Liver (tissue), 9 donors: ENCODE data around the gene ALDH1L1. TPM values are rescaled to one million over a fixed set of nuclear protein-coding genes. Genes with fewer than 3 reads are reported as not detected.

Source experiments
- DNase-seq: peaks from one replicate; pipeline ENCODE4 v3.0.0-alpha.2; 2017; ENCODE audit warnings: low spot score
- H3K27ac ChIP-seq, 2 donors: one replicate each; pipeline ENCODE4 v1.7.0; 2013; ENCODE audit warnings: inconsistent platforms in 2 of 2, low read length in 2 of 2, control low read depth in 1 of 2, low read depth in 1 of 2, mild to moderate bottlenecking in 1 of 2
- H3K27me3 ChIP-seq, 4 donors: one replicate each; pipeline versions ENCODE4 v1.6.1 to v1.7.0; 2013; ENCODE audit warnings: low read length in 3 of 4, inconsistent platforms in 1 of 4, mild to moderate bottlenecking in 1 of 4, moderate library complexity in 1 of 4; ENCODE audit not compliant: control insufficient read depth in 4 of 4, insufficient read depth in 4 of 4
- H3K36me3 ChIP-seq, 4 donors: one replicate each; pipeline versions ENCODE4 v1.6.1 to v1.7.0; 2013; ENCODE audit warnings: low read length in 3 of 4, mild to moderate bottlenecking in 3 of 4, low read depth in 1 of 4, moderate library complexity in 1 of 4; ENCODE audit not compliant: control insufficient read depth in 4 of 4, insufficient read depth in 3 of 4
- H3K4me1 ChIP-seq, 4 donors: one replicate each; pipeline versions ENCODE4 v1.6.1 to v1.7.0; 2013; ENCODE audit warnings: low read length in 3 of 4, mild to moderate bottlenecking in 3 of 4, moderate library complexity in 1 of 4; ENCODE audit not compliant: control insufficient read depth in 4 of 4, insufficient read depth in 4 of 4
- H3K4me3 ChIP-seq, 3 donors: one replicate each; pipeline versions ENCODE4 v1.6.1 to v1.7.0; 2013; ENCODE audit warnings: low read length in 3 of 3, control low read depth in 1 of 3, low read depth in 1 of 3, mild to moderate bottlenecking in 1 of 3
- H3K9ac ChIP-seq, 2 donors: one replicate each; pipeline ENCODE4 v1.7.0; 2013; ENCODE audit warnings: low read length in 2 of 2, mild to moderate bottlenecking in 2 of 2, moderate library complexity in 2 of 2, control low read depth in 1 of 2, low read depth in 1 of 2
- H3K9me3 ChIP-seq, 4 donors: one replicate each; pipeline versions ENCODE4 v1.6.1 to v1.7.0; 2013; ENCODE audit warnings: low read length in 3 of 4; ENCODE audit not compliant: control insufficient read depth in 4 of 4
- EGR1 ChIP-seq, 2 donors: IDR thresholded peaks; 2 replicates each; pipeline ENCODE4 v1.6.1; 2016 to 2018; ENCODE audit warnings: antibody characterized with exemption in 2 of 2, low read depth in 2 of 2
- FOXA1 ChIP-seq: IDR thresholded peaks from 2 replicates; pipeline ENCODE4 v1.6.1; 2016; ENCODE audit warnings: antibody characterized with exemption
- FOXA2 ChIP-seq: IDR thresholded peaks from 2 replicates; pipeline ENCODE4 v1.6.1; 2016; ENCODE audit warnings: antibody characterized with exemption
- GABPA ChIP-seq, 2 donors: IDR thresholded peaks in 1 of 2; conservative IDR thresholded peaks in 1 of 2; 2 replicates each; pipeline ENCODE4 v1.6.1; 2016; ENCODE audit warnings: antibody characterized with exemption in 2 of 2, mild to moderate bottlenecking in 1 of 2, moderate library complexity in 1 of 2
- HNF4A ChIP-seq, 2 donors: conservative IDR thresholded peaks; 2 replicates each; pipeline ENCODE4 v1.6.1; 2016; ENCODE audit warnings: antibody characterized with exemption in 2 of 2, mild to moderate bottlenecking in 2 of 2
- HNF4G ChIP-seq: IDR thresholded peaks from 2 replicates; pipeline ENCODE4 v1.6.1; 2016; ENCODE audit warnings: antibody characterized with exemption
- JUND ChIP-seq, 2 donors: IDR thresholded peaks; 2 replicates each; pipeline ENCODE4 v1.6.1; 2016; ENCODE audit warnings: antibody characterized with exemption in 2 of 2
- NR2F2 ChIP-seq: IDR thresholded peaks from 2 replicates; pipeline ENCODE4 v1.6.1; 2016; ENCODE audit warnings: antibody characterized with exemption
- RAD21 ChIP-seq, 2 donors: IDR thresholded peaks; 2 replicates each; pipeline ENCODE4 v1.6.1; 2016; ENCODE audit warnings: antibody characterized with exemption in 2 of 2, mild to moderate bottlenecking in 2 of 2
- RXRA ChIP-seq, 2 donors: IDR thresholded peaks; 2 replicates each; pipeline ENCODE4 v1.6.1; 2017 to 2018; ENCODE audit warnings: antibody characterized with exemption in 2 of 2, mild to moderate bottlenecking in 1 of 2
- SP1 ChIP-seq: IDR thresholded peaks from 2 replicates; pipeline ENCODE4 v1.6.1; 2018; ENCODE audit warnings: antibody characterized with exemption, mild to moderate bottlenecking
- TAF1 ChIP-seq: conservative IDR thresholded peaks from 2 replicates; pipeline ENCODE4 v1.6.1; 2016; ENCODE audit warnings: antibody characterized with exemption, mild to moderate bottlenecking
- YY1 ChIP-seq: IDR thresholded peaks from 2 replicates; pipeline ENCODE4 v1.6.1; 2016; ENCODE audit warnings: antibody characterized with exemption, mild to moderate bottlenecking
- WGBS: extraction: QIAGEN DNeasy Blood & Tissue Kit; methylation state at CpG from one replicate; pipeline ENCODE4 v1.1.7; 2013; 5-methylcytosine and 5-hydroxymethylcytosine counted together
- polyA plus RNA-seq, 2 donors: library from polyadenylated mRNA; stranded (reverse) in 1 of 2; unstranded in 1 of 2; fragments of 200-250 nt in 1 of 2; fragments of >200 nt in 1 of 2; fragmentation: Nextera tagmentation in 1 of 2; extraction: Ambion mirVana in 1 of 2; gene quantifications; one replicate each; pipeline versions ENCODE4 v1.2.1 to v1.2.3, GENCODE V29; 2013 to 2015
- total RNA-seq, 2 donors: library from RNA; depleted of rRNA; stranded (reverse); fragments of >200 nt; gene quantifications; one replicate each; pipeline ENCODE4 v1.2.3, GENCODE V29; 2014
- TF ChIP-seq, protein P1 (sequence below): IDR thresholded peaks from 2 replicates; pipeline ENCODE4 v1.6.1; 2016; ENCODE audit warnings: antibody characterized with exemption
- TF ChIP-seq, protein P2 (sequence below): IDR thresholded peaks from 2 replicates; pipeline ENCODE4 v1.6.1; 2016; ENCODE audit warnings: antibody characterized with exemption, mild to moderate bottlenecking
- TF ChIP-seq, protein P3 (sequence below): IDR thresholded peaks from 2 replicates; pipeline ENCODE4 v1.6.1; 2016; ENCODE audit warnings: antibody characterized with exemption
- TF ChIP-seq, protein P4 (sequence below): fragments of 150-350 bp; IDR thresholded peaks from 2 replicates; pipeline ENCODE4 v1.5.1; 2017; ENCODE audit warnings: improper control_type of control experiment, low read depth, low read length; ENCODE audit not compliant: missing input control
- TF ChIP-seq, protein P5 (sequence below): IDR thresholded peaks from 2 replicates; pipeline ENCODE4 v1.6.1; 2016; ENCODE audit warnings: antibody characterized with exemption
- donor health status: healthy.
- donor health status: healthy.
- donor health status: healthy.
- donor health status: healthy.
- donor health status: healthy.

The ALDH1L1 gene
- total and polyA plus RNA-seq, 4 donors: 46.7 to 234 (median 147) TPM

DNA sequence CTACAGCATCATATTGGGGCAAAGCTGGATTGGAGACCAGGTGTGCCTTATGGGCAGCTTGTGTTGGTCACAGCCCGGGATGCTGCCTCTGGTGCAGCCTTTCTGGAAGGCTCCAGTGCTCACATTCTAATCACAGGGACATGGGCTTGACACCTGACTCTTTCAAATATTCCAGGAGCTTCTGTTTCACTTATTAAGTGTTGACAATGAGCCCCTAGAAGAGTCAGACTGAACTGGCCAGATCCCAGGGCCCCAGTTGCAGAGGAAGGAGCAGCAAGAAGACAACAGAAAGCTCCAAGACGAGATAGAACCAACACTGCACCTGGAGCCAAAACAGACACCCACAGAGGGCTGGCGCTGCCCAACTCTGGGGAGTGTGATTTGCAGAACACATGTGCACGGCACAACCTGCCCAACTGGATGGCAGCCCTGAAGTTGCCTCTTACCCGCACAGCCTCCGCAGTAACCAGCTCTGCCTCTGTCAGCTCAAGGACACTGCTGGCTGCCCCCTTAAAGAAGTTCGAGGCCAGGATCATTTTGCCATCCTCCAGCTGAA is 30.3 kb downstream of the ALDH1L1 start:
- peaks cover 25 to 78% (median 52%) of the 10 kb centered on the region in 4 donors for H3K36me3 ChIP-seq
- H3K9me3 ChIP-seq: no peaks in the 10 kb centered on the region
- H3K27ac ChIP-seq: no peak overlapping the region
- H3K4me1 ChIP-seq: no peaks in the 10 kb centered on the region
- no peaks in the 10 kb centered on the region for H3K27me3 ChIP-seq
- no peak overlapping the region for H3K9ac ChIP-seq
- TF ChIP-seq RAD21 (IDR thresholded peaks at IDR 0.05) (no peak), NR2F2 (no peak), GABPA (IDR thresholded peaks at IDR 0.05 in 1 of 2, conservative IDR thresholded peaks at IDR 0.05 in 1 of 2) (no peak), SP1 (no peak), YY1 (no peak), TAF1 (no peak), FOXA1 (no peak)
- TF ChIP-seq, protein P1, sequence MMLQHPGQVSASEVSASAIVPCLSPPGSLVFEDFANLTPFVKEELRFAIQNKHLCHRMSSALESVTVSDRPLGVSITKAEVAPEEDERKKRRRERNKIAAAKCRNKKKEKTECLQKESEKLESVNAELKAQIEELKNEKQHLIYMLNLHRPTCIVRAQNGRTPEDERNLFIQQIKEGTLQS: no peak
- TF ChIP-seq, protein P2, sequence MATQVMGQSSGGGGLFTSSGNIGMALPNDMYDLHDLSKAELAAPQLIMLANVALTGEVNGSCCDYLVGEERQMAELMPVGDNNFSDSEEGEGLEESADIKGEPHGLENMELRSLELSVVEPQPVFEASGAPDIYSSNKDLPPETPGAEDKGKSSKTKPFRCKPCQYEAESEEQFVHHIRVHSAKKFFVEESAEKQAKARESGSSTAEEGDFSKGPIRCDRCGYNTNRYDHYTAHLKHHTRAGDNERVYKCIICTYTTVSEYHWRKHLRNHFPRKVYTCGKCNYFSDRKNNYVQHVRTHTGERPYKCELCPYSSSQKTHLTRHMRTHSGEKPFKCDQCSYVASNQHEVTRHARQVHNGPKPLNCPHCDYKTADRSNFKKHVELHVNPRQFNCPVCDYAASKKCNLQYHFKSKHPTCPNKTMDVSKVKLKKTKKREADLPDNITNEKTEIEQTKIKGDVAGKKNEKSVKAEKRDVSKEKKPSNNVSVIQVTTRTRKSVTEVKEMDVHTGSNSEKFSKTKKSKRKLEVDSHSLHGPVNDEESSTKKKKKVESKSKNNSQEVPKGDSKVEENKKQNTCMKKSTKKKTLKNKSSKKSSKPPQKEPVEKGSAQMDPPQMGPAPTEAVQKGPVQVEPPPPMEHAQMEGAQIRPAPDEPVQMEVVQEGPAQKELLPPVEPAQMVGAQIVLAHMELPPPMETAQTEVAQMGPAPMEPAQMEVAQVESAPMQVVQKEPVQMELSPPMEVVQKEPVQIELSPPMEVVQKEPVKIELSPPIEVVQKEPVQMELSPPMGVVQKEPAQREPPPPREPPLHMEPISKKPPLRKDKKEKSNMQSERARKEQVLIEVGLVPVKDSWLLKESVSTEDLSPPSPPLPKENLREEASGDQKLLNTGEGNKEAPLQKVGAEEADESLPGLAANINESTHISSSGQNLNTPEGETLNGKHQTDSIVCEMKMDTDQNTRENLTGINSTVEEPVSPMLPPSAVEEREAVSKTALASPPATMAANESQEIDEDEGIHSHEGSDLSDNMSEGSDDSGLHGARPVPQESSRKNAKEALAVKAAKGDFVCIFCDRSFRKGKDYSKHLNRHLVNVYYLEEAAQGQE: no peak
- WGBS: 93% methylated on average over 7 of the region's 7 CpGs
- no peak overlapping the region for H3K4me3 ChIP-seq
- no peak for DNase-seq

DNA sequence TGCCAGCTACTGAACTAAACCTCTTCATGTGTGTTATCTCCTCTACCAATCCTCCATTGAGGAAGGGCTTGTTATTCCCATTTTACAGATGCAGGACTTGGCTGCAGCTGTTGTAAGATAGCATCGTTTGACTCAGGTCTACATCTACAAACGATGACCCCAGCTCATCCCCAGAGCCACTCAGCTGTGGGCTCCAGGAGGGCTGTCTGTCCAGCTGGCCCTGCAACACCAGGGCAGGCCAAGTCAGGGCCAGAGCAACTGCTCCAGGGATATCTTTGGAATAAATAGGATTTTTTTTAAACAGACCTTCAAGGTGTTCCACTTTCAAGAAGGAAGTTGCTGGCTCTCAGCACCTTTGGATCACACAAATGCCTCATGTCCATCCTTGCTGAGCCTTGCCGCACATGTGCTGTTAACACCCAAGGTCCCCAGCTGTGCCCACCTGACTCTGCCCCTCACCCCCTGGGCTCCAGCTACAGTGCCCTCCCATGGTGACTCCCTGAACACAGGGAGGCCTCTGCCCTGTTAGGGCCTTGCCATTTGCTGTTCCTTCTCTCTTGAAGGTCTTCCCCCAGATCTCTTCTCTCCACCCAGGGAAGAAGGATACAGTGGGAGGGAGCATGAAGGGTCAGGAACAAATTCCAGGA is 31.0 kb downstream of the ALDH1L1 start:
- H3K9ac ChIP-seq: no peak overlapping the region
- DNase-seq: no peak
- H3K36me3 ChIP-seq: peaks cover 21 to 72% (median 48%) of the 10 kb centered on the region in 4 donors
- no peak overlapping the region for H3K27ac ChIP-seq
- H3K9me3 ChIP-seq: no peaks in the 10 kb centered on the region
- 94% methylated on average over 3 of the region's 3 CpGs for WGBS
- TF ChIP-seq HNF4A (conservative IDR thresholded peaks at IDR 0.05) (no peak), EGR1 (IDR thresholded peaks at IDR 0.05; ENCODE audit: low read depth in 2 of 2) (no peak), HNF4G (no peak), RXRA (IDR thresholded peaks at IDR 0.05) (no peak), FOXA2 (no peak), JUND (IDR thresholded peaks at IDR 0.05) (no peak), YY1 (no peak), SP1 (no peak), NR2F2 (no peak), FOXA1 (no peak), RAD21 (IDR thresholded peaks at IDR 0.05) (no peak), GABPA (IDR thresholded peaks at IDR 0.05 in 1 of 2, conservative IDR thresholded peaks at IDR 0.05 in 1 of 2) (no peak), TAF1 (no peak)
- TF ChIP-seq, protein P3, sequence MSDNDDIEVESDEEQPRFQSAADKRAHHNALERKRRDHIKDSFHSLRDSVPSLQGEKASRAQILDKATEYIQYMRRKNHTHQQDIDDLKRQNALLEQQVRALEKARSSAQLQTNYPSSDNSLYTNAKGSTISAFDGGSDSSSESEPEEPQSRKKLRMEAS: no peak
- TF ChIP-seq, protein P4, sequence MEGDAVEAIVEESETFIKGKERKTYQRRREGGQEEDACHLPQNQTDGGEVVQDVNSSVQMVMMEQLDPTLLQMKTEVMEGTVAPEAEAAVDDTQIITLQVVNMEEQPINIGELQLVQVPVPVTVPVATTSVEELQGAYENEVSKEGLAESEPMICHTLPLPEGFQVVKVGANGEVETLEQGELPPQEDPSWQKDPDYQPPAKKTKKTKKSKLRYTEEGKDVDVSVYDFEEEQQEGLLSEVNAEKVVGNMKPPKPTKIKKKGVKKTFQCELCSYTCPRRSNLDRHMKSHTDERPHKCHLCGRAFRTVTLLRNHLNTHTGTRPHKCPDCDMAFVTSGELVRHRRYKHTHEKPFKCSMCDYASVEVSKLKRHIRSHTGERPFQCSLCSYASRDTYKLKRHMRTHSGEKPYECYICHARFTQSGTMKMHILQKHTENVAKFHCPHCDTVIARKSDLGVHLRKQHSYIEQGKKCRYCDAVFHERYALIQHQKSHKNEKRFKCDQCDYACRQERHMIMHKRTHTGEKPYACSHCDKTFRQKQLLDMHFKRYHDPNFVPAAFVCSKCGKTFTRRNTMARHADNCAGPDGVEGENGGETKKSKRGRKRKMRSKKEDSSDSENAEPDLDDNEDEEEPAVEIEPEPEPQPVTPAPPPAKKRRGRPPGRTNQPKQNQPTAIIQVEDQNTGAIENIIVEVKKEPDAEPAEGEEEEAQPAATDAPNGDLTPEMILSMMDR: no peak
- TF ChIP-seq, protein P5, sequence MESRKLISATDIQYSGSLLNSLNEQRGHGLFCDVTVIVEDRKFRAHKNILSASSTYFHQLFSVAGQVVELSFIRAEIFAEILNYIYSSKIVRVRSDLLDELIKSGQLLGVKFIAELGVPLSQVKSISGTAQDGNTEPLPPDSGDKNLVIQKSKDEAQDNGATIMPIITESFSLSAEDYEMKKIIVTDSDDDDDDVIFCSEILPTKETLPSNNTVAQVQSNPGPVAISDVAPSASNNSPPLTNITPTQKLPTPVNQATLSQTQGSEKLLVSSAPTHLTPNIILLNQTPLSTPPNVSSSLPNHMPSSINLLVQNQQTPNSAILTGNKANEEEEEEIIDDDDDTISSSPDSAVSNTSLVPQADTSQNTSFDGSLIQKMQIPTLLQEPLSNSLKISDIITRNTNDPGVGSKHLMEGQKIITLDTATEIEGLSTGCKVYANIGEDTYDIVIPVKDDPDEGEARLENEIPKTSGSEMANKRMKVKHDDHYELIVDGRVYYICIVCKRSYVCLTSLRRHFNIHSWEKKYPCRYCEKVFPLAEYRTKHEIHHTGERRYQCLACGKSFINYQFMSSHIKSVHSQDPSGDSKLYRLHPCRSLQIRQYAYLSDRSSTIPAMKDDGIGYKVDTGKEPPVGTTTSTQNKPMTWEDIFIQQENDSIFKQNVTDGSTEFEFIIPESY: no peak
- TF ChIP-seq, protein P2: no peak
- TF ChIP-seq, protein P1: no peak
- no peaks in the 10 kb centered on the region for H3K4me1 ChIP-seq
- H3K4me3 ChIP-seq: no peak overlapping the region
- no peaks in the 10 kb centered on the region for H3K27me3 ChIP-seq
